ENCODE results near the gene WHAMM. TPM values are rescaled to one million over a fixed set of nuclear protein-coding genes. Genes with fewer than 3 reads are reported as not detected.

The WHAMM gene
- total and polyA plus RNA-seq, 2 of the 4 experiments (the other 2 are of a cell fraction) = 1.4 to 4.1 TPM

DNA sequence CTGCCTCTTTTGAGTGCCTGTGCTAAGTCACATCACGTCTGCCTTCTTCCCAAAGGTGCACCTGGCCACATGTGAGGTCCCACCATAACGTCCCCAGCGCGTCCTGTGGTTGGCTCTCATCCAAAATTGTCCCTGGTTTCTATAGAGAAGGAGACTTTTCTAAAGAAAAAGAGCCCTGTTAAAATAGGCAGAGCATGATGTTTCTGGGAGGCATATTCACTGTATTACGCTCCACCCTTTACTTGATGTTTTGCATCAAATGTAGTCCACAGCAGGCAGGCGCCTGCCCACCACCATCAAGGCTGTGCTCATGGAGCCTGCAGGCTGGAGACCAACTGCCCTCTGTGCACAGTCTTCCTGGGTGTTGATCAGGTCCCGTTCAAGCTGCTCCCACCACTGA is 36.3 kb downstream of the WHAMM start:
- DNase-seq = no peak
- Histone ChIP-seq H3K9ac (ENCODE audit: low read depth, low read length) (no peak overlapping the region), H3K79me1 (ENCODE audit: low read depth in 1 of 2, low read length in 2 of 2) (no peaks in the 10 kb centered on the region), H2AK5ac (ENCODE audit: low read depth, low read length) (no peak overlapping the region), H2BK5ac (ENCODE audit: low read depth, low read length, poor library complexity, severe bottlenecking) (no peak overlapping the region), H3K18ac (ENCODE audit: low read depth, low read length) (no peak overlapping the region), H3K4me2 (ENCODE audit: low read depth, low read length) (no peak overlapping the region; the same call in 1 of the 2 replicates), H4K8ac (ENCODE audit: low read depth in 2 of 2, low read length in 2 of 2) (no peak overlapping the region), H2BK15ac (ENCODE audit: low read depth, low read length) (no peak overlapping the region), H2AK9ac (replicated peaks; ENCODE audit: low read depth, low read length, poor library complexity) (no peak overlapping the region), H3K9me1 (ENCODE audit: insufficient read depth, low read length) (no peaks in the 10 kb centered on the region; the same call in 1 of the 2 replicates), H4K20me1 (ENCODE audit: insufficient read depth, low read length) (no peaks in the 10 kb centered on the region), H4K5ac (ENCODE audit: low read depth, low read length) (no peak overlapping the region), H2BK120ac (ENCODE audit: low read depth, low read length) (no peak overlapping the region), H3K14ac (replicated peaks; ENCODE audit: low read depth, low read length) (no peak overlapping the region), H3K4ac (ENCODE audit: low read depth, low read length) (no peak overlapping the region), H3K9me3 (ENCODE audit: control insufficient read depth, insufficient read depth, low read length) (no peaks in the 10 kb centered on the region), H3K23ac (ENCODE audit: low read depth, low read length) (no peak overlapping the region), H3K27me3 (ENCODE audit: control insufficient read depth, insufficient read depth, low read length) (no peaks in the 10 kb centered on the region), H3K36me3 (ENCODE audit: control insufficient read depth, insufficient read depth, low read length) (no peaks in the 10 kb centered on the region), H3K4me3 (ENCODE audit: insufficient read depth, low read depth, low read length) (no peak overlapping the region), H2BK20ac (ENCODE audit: low read depth, low read length) (no peak overlapping the region), H3K4me1 (ENCODE audit: control insufficient read depth, insufficient read depth, low read length) (peaks cover 6% of the 10 kb centered on the region; the same call in 1 of the 2 replicates), H3K56ac (ENCODE audit: extremely low read depth, insufficient read depth, low read length) (no peak overlapping the region), H4K91ac (ENCODE audit: insufficient read depth, low read depth, low read length) (no peak overlapping the region), H2AFZ (replicated peaks; ENCODE audit: low read length, poor library complexity) (no peak overlapping the region), H3K27ac (ENCODE audit: insufficient read depth, low read length) (no peak overlapping the region)
- no TSS peak for BruUV-seq (replicated peaks)
- ATAC-seq (ENCODE audit: low read depth) = no peak
- dilution Hi-C loops (cut with HindIII; ENCODE audit: low sequenced_read_pairs, unreplicated experiment) (no loop called here), intact Hi-C loops (cut with micrococcal nuclease) (loop anchor here (5.0 kb wide), 1 partner anchor 142 kb away; the partner anchor contains the start of gene RAMAC), in situ Hi-C loops (cut with MboI; ENCODE audit: low sequenced_read_pairs) (no loop called here)
- ChIA-PET CTCF (no interaction called here), POLR2A (ENCODE audit: unreplicated experiment) (no interaction called here)
- TF ChIP-seq RAD21 (IDR thresholded peaks at IDR 0.05; ENCODE audit: low read length) (no peak), MXI1 (IDR thresholded peaks at IDR 0.05; ENCODE audit: borderline replicate concordance, low read depth, low read length) (no peak), MAFK (IDR thresholded peaks at IDR 0.05; ENCODE audit: low read depth, low read length) (no peak), MAZ (IDR thresholded peaks at IDR 0.05; ENCODE audit: borderline replicate concordance, low read depth, low read length) (no peak), SMC3 (IDR thresholded peaks at IDR 0.05; ENCODE audit: low read depth, low read length) (no peak), CEBPB (IDR thresholded peaks at IDR 0.05; ENCODE audit: low read depth, low read length) (no peak), CHD1 (IDR thresholded peaks at IDR 0.05; ENCODE audit: low read depth, low read length) (no peak), BHLHE40 (IDR thresholded peaks at IDR 0.05; ENCODE audit: low read depth, low read length) (no peak), NFE2L2 (IDR thresholded peaks at IDR 0.05; ENCODE audit: low read depth, low read length) (no peak), POLR2A (IDR thresholded peaks at IDR 0.05; ENCODE audit: low read depth, low read length) (no peak), RCOR1 (IDR thresholded peaks at IDR 0.05; ENCODE audit: insufficient replicate concordance, low read length) (no peak), RFX5 (IDR thresholded peaks at IDR 0.05; ENCODE audit: low read depth, low read length) (no peak)
- TF ChIP-seq, protein P1, sequence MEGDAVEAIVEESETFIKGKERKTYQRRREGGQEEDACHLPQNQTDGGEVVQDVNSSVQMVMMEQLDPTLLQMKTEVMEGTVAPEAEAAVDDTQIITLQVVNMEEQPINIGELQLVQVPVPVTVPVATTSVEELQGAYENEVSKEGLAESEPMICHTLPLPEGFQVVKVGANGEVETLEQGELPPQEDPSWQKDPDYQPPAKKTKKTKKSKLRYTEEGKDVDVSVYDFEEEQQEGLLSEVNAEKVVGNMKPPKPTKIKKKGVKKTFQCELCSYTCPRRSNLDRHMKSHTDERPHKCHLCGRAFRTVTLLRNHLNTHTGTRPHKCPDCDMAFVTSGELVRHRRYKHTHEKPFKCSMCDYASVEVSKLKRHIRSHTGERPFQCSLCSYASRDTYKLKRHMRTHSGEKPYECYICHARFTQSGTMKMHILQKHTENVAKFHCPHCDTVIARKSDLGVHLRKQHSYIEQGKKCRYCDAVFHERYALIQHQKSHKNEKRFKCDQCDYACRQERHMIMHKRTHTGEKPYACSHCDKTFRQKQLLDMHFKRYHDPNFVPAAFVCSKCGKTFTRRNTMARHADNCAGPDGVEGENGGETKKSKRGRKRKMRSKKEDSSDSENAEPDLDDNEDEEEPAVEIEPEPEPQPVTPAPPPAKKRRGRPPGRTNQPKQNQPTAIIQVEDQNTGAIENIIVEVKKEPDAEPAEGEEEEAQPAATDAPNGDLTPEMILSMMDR (conservative IDR thresholded peaks at IDR 0.05; ENCODE audit: low read depth, low read length) = no peak
- TF ChIP-seq, protein P2, sequence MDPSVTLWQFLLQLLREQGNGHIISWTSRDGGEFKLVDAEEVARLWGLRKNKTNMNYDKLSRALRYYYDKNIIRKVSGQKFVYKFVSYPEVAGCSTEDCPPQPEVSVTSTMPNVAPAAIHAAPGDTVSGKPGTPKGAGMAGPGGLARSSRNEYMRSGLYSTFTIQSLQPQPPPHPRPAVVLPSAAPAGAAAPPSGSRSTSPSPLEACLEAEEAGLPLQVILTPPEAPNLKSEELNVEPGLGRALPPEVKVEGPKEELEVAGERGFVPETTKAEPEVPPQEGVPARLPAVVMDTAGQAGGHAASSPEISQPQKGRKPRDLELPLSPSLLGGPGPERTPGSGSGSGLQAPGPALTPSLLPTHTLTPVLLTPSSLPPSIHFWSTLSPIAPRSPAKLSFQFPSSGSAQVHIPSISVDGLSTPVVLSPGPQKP (IDR thresholded peaks at IDR 0.05; ENCODE audit: borderline replicate concordance, low read depth, low read length) = no peak
- TF ChIP-seq, protein P3, sequence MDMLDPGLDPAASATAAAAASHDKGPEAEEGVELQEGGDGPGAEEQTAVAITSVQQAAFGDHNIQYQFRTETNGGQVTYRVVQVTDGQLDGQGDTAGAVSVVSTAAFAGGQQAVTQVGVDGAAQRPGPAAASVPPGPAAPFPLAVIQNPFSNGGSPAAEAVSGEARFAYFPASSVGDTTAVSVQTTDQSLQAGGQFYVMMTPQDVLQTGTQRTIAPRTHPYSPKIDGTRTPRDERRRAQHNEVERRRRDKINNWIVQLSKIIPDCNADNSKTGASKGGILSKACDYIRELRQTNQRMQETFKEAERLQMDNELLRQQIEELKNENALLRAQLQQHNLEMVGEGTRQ (IDR thresholded peaks at IDR 0.05; ENCODE audit: low read depth, low read length) = no peak
- no CpG with 5 or more reads among the region's 7 CpGs for WGBS, 2 experiments (ENCODE audit: extremely low coverage in 2 of 2, insufficient read length in 1 of 2)
